A549 (cell line): ENCODE results near the gene CCDC74B.

Experiments
- CEBPB ChIP-seq, 2 experiments: fragments of >200 bp in 1 of 2; sonication (Bioruptor Twin) in 1 of 2; formaldehyde crosslinking in 1 of 2; IDR thresholded peaks; 2 replicates each; pipeline ENCODE4 v1.6.1; 2012 to 2016
- EHMT2 ChIP-seq: fragments of 200-600 bp; sonication (generic); IDR thresholded peaks from 2 replicates; pipeline ENCODE4 v1.6.1; 2016; ENCODE audit warnings: antibody characterized with exemption, low read depth, mild to moderate bottlenecking, moderate library complexity
- EP300 ChIP-seq, 2 experiments: fragments of >200 bp; sonication (Bioruptor Twin); formaldehyde crosslinking; IDR thresholded peaks; 2 replicates in 1 of 2; 3 replicates in 1 of 2; pipeline ENCODE4 v1.6.1; 2016 to 2017
- HOXB5 ChIP-seq: fragments of 250-450 bp; sonication (Bioruptor Pico); IDR thresholded peaks from 2 replicates; pipeline ENCODE4 v1.5.0; 2020; ENCODE audit warnings: mild to moderate bottlenecking, moderate library complexity
- POLR2A ChIP-seq: IDR thresholded peaks from 2 replicates; pipeline ENCODE4 v1.6.1; 2012; ENCODE audit warnings: mild to moderate bottlenecking, low read length
- ZFP36 ChIP-seq: fragments of 450-650 bp; IDR thresholded peaks from 2 replicates; pipeline ENCODE4 v1.6.1; 2014; ENCODE audit warnings: borderline replicate concordance; ENCODE audit not compliant: partially characterized antibody
- ZNF302 ChIP-seq: fragments of 250-450 bp; sonication (Bioruptor Pico); IDR thresholded peaks from 2 replicates; pipeline ENCODE4 v1.9.0; 2021; ENCODE audit warnings: inconsistent platforms, mild to moderate bottlenecking, moderate library complexity
- TF ChIP-seq, protein P1 (sequence below): fragments of >200 bp; sonication (Bioruptor Twin); formaldehyde crosslinking; IDR thresholded peaks from 3 replicates; pipeline ENCODE4 v1.5.1; 2016
- TF ChIP-seq, protein P2 (sequence below): IDR thresholded peaks from 2 replicates; pipeline ENCODE4 v1.6.1; 2012

DNA sequence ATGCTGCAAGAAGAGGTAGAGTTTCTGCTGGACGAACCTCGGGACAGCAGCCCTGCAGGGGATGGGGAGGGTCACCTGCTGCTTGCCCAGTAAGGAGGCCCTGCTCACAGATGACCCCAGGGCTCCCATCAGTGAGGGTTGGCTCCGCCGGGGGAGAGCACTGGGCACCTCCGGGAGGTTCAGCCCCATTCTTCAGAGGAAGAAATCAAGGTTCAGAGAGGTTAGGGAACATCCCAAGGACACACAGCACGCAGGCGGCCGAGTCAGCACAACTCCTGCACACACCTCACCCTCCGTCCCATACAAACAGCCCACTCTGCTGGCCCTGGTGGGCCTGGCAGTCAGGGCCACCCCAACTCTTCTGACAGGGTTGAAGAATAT, 11.7 kb upstream of the CCDC74B start:
- no peak for TF ChIP-seq HOXB5 (CRISPR knock-in tag)
- peak; percentile 68 for TF ChIP-seq ZFP36
- no peak for TF ChIP-seq EP300 (IDR thresholded peaks at IDR 0.05)
- TF ChIP-seq CEBPB (IDR thresholded peaks at IDR 0.05) = no peak
- TF ChIP-seq, protein P1, sequence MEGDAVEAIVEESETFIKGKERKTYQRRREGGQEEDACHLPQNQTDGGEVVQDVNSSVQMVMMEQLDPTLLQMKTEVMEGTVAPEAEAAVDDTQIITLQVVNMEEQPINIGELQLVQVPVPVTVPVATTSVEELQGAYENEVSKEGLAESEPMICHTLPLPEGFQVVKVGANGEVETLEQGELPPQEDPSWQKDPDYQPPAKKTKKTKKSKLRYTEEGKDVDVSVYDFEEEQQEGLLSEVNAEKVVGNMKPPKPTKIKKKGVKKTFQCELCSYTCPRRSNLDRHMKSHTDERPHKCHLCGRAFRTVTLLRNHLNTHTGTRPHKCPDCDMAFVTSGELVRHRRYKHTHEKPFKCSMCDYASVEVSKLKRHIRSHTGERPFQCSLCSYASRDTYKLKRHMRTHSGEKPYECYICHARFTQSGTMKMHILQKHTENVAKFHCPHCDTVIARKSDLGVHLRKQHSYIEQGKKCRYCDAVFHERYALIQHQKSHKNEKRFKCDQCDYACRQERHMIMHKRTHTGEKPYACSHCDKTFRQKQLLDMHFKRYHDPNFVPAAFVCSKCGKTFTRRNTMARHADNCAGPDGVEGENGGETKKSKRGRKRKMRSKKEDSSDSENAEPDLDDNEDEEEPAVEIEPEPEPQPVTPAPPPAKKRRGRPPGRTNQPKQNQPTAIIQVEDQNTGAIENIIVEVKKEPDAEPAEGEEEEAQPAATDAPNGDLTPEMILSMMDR = no peak
- no peak for TF ChIP-seq POLR2A
- TF ChIP-seq EHMT2 = no peak
- TF ChIP-seq, protein P2, sequence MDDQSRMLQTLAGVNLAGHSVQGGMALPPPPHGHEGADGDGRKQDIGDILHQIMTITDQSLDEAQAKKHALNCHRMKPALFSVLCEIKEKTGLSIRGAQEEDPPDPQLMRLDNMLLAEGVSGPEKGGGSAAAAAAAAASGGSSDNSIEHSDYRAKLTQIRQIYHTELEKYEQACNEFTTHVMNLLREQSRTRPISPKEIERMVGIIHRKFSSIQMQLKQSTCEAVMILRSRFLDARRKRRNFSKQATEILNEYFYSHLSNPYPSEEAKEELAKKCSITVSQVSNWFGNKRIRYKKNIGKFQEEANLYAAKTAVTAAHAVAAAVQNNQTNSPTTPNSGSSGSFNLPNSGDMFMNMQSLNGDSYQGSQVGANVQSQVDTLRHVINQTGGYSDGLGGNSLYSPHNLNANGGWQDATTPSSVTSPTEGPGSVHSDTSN = no peak
- TF ChIP-seq ZNF302 (CRISPR knock-in tag) = no peak
